ENCODE results near the gene GASK1B.

- TF ChIP-seq CTCF (conservative IDR thresholded peaks at IDR 0.05 in 1 of 2, IDR thresholded peaks at IDR 0.05 in 1 of 2; ENCODE audit: low read depth in 1 of 2, low read length in 2 of 2) (no peak), EZH2 (IDR thresholded peaks at IDR 0.05; ENCODE audit: low read length, missing control alignments) (no peak)
Observed at GRCh38 chr4:158213466-158213865, 40.6 kb upstream of the GASK1B start.
